ENCODE results near the gene POLR1A. TPM values are rescaled to one million over a fixed set of nuclear protein-coding genes. Genes with fewer than 3 reads are reported as not detected.

POLR1A gene
- total RNA-seq, 1 donor from 2014 or later, result 50.1 TPM

- intact Hi-C loops (cut with micrococcal nuclease), result no loop called here
These were observed 39.6 kb downstream of the POLR1A start for GRCh38 chr2:86066007-86066578.

- intact Hi-C loops (cut with micrococcal nuclease), result no loop called here
These were observed 40.2 kb downstream of the POLR1A start for GRCh38 chr2:86065512-86065911.

- intact Hi-C loops (cut with micrococcal nuclease), result no loop called here
These were observed 41.7 kb downstream of the POLR1A start for GRCh38 chr2:86064006-86064405.

- intact Hi-C loops (cut with micrococcal nuclease), result no loop called here
These were observed 43.6 kb downstream of the POLR1A start for GRCh38 chr2:86062043-86062442.

- intact Hi-C loops (cut with micrococcal nuclease), result no loop called here
These were observed 48.9 kb downstream of the POLR1A start for GRCh38 chr2:86056590-86057331.

- intact Hi-C loops (cut with micrococcal nuclease), result no loop called here
These were observed 50.4 kb downstream of the POLR1A start for GRCh38 chr2:86055314-86055713.

GRCh38 chr2:86054535-86055082 is 51.1 kb downstream of the POLR1A start:
- intact Hi-C loops (cut with micrococcal nuclease), result no loop called here

- intact Hi-C loops (cut with micrococcal nuclease), result no loop called here
These were observed 52.5 kb downstream of the POLR1A start for GRCh38 chr2:86053166-86053565.

GRCh38 chr2:86052676-86053075 is 53.0 kb downstream of the POLR1A start:
- intact Hi-C loops (cut with micrococcal nuclease), result no loop called here

GRCh38 chr2:86052265-86052664 is 53.4 kb downstream of the POLR1A start:
- intact Hi-C loops (cut with micrococcal nuclease), result no loop called here

- intact Hi-C loops (cut with micrococcal nuclease), result no loop called here
These were observed 55.4 kb downstream of the POLR1A start for GRCh38 chr2:86050301-86050700.

GRCh38 chr2:86049529-86049928 is 56.2 kb downstream of the POLR1A start:
- intact Hi-C loops (cut with micrococcal nuclease), result no loop called here

- intact Hi-C loops (cut with micrococcal nuclease), result no loop called here
These were observed 56.8 kb downstream of the POLR1A start for GRCh38 chr2:86048888-86049287.

- intact Hi-C loops (cut with micrococcal nuclease), result no loop called here
These were observed 57.3 kb downstream of the POLR1A start for GRCh38 chr2:86048383-86048701.

GRCh38 chr2:86047575-86048382 is 57.9 kb downstream of the POLR1A start:
- intact Hi-C loops (cut with micrococcal nuclease), result no loop called here

- intact Hi-C loops (cut with micrococcal nuclease), result no loop called here
These were observed 60.1 kb downstream of the POLR1A start for GRCh38 chr2:86045541-86045940.

- intact Hi-C loops (cut with micrococcal nuclease), result no loop called here
These were observed 61.1 kb downstream of the POLR1A start for GRCh38 chr2:86044614-86045013.

- intact Hi-C loops (cut with micrococcal nuclease), result no loop called here
These were observed 61.6 kb downstream of the POLR1A start for GRCh38 chr2:86044045-86044444.

- intact Hi-C loops (cut with micrococcal nuclease), result no loop called here
These were observed 63.2 kb downstream of the POLR1A start for GRCh38 chr2:86042256-86043168.

- intact Hi-C loops (cut with micrococcal nuclease), result loop anchor here (2.0 to 5.0 kb wide), 5 partner anchors 155 to 582 kb away; partner anchors contain the start of genes CHMP3, IMMT, KDM3A and RNF103
These were observed 65.6 kb downstream of the POLR1A start for GRCh38 chr2:86039963-86040655.

Measured in T-helper 1 cell treated with Interleukin-12 subunit alpha and Interleukin-12 subunit beta and Interleukin-4 antibody, amounts not matched to agents 30 ng/mL and 1 ng/mL, for 36 hours (primary cell).